ENCODE results near the gene DHX8.

Gene DHX8

DNA sequence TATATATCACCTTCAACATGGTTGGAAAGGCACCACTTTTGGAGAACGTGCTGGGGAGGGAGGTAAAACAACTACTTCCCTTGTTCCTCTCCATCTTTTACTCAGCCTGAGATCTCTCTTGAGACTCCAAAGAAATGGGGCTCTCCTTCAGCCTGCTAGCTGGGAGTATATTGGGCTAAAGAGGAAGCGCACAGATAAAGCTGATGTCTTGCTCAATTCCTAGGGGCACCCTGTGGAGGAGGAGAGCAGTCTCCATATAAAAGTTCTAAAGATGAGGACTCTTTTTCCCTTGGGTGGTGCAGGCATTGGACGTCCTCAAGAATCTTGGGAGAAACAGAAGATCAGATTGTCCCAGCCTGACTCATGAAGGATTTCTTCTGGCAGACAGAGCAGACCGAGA is 67.0 kb downstream of the DHX8 start:
- no peak for DNase-seq

DNA sequence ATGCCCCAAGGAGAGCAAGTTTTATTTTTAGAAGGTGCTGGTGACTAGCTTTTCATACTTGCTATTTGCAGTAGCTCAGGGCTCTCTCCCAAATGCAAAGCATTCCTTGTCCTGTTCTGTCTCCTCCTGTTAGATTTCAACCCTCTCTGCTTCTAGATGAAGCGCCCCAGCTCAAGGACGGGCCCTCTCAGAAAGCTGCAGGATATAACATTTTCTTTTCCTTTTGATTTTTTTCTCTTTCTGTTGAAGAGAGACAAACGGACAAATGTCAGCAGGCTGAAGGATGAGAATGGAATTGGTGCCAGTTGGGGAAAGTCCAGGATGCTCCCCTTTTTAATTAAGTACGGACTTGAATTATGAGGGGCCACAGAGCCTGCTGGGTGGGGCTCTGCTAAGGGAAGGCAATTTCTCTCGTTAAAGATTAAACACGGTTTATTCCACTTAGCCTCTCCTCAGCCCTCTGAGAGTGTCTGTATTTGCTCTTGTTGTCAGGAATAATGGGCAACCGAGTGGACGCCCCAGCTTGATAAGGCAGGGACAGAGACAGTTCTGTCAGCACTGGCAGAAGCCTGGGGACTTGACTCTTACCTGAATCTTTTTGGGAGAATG is 68.6 kb downstream of the DHX8 start:
- no peak for DNase-seq

DNA sequence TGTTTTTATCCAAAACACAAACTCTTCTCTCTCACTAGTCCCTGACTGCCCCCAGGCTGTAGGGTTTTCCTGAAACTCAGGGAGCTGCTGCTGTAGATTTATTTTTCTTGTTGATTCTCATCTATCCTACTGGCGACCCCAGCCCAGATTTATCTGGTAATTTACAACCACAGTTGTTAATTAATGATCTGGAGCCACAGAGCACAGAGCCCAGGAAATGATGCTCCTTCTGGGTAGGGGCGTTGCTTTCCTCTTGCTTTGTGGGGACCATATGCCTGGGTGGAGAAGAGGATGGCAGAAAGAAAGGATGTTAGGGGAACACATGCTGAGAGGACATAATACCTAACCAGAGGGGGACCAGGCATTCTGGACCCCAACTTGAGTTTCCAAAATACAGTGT is 69.8 kb downstream of the DHX8 start:
- no peak for DNase-seq

DNA sequence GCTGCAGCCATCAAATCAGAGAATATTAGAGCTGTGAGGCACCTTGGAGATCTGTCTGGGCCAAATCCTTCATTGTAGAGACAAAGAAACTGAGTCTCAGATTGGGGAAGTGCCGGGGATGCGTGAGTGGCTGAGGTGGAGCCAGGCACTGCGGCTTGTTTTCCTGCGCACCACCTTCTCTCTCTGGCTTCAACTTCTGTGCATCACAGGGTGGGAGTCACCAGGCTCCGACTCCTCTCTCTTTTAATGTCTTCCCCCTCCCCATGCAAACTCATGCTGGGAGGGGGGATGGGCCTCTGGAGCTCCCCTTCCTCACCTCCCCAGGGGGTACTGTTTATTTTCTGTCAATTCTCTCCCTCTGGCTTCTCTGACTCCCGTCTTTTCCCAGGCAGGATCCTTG is 71.1 kb downstream of the DHX8 start:
- no peak for DNase-seq

DNA sequence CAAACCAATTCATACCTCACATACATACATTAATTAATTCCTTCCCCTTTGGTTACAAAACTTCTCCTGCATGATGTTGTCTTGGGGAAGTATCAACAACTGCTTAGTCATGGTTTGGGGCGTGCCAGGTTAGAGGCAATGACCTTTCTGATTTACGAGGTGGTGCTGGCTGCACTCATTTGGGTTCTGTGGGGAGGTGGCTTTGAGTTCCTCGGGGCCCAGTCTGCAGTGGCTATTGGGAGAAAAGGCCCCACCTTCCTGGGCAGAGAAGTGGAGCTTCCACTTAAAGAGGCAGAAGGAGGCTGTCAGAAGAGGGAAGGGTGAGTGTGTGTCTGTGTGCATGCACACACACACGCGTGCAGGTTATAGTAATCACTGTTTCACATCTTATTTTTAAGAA is 72.5 kb downstream of the DHX8 start:
- DNase-seq, result peak; percentile 28

DNA sequence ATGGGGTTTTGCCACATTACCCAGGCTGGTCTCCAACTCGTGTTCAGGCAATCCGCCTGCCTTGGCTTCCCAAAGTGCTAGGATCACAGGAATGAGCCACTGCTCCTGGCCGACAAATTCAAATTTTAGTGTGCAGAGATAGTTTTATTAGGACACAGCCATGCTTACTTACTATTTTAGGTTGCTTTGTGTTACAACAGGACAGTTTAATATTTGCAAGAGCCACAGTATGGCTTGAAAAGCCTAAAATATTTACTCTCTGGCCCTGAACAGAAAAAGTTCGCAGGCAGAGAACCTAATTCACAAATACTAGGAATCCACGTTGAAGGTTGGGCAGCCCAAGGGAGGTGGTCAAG is 75.0 kb downstream of the DHX8 start:
- no peak for DNase-seq

DNA sequence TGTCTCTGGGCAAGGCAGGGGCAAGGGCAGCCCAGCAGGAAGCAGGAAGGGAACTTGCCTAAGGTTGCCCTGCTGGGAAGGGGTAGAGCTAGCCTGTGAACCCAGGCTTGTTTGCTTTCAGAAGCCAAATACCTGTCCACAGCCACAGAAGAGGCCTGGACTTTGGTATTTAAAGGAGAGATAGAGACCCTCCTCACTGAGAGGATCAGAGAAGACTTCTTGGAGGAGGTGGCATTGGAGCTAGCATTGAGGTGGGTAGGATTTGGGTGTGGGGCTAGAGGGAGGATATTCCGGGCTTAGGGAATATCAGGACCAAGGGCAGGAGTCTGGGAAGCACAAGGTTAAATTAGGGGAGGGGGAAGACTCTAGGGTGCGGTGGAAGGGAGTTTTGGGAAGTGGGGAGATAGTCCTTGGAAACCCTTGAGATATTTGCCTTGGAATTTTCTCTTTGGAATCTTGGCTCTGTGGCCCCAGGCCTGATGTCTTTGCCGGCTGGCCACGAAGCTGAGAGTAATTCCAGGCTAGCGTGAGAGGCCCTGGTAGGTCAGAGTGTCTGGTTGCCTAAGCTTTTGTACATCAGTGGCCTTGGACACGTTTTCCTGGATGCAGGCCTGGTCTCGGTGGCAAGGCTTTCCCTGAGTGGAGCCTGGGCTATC is 75.5 kb downstream of the DHX8 start:
- DNase-seq, result no peak

DNA sequence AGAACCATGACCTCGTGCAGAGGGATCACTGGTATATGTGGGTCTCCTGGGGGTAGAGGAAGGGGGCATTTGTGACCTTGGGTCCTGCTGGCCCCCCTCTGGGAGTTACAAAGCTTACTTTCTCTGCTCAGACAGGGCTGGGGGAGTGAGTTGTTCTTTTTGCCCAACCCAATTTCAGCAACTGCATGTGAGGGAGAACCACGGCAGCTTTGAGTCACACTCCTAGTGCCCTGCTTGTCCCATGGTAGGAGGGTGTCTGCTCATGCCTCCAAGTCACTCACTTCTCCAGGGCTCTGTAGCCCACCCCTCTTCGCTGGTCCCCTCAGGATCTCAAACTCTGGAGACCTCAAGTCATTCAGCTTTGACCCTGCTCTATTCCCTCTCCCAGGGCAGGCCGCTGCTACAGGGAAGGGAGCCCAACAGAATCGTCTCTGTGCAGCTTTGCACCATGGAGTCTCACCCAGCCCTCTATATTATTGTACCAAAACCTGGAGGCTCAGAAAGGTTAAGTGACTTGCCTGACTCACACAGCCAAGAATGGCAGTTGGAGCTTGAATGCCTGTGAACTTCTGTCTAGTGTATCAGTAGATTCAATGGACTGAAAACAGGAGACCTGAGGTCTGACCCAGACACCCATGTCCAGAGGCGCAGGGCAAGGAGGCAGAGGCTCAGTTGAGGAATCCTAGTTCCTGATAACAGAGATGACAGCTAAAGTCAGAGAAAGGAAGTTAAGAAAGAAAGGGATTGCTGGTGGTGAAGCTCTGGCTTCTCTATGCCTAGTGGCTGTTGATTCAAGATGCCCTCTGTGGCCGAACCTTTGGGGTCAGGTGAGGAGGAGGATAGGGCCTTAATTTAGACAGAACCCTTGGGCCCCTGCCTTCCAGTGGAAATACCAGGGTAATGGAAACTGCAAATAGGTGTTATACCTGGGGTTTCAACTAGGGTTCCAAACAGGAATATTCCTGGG is 77.0 kb downstream of the DHX8 start:
- DNase-seq, result no peak

DNA sequence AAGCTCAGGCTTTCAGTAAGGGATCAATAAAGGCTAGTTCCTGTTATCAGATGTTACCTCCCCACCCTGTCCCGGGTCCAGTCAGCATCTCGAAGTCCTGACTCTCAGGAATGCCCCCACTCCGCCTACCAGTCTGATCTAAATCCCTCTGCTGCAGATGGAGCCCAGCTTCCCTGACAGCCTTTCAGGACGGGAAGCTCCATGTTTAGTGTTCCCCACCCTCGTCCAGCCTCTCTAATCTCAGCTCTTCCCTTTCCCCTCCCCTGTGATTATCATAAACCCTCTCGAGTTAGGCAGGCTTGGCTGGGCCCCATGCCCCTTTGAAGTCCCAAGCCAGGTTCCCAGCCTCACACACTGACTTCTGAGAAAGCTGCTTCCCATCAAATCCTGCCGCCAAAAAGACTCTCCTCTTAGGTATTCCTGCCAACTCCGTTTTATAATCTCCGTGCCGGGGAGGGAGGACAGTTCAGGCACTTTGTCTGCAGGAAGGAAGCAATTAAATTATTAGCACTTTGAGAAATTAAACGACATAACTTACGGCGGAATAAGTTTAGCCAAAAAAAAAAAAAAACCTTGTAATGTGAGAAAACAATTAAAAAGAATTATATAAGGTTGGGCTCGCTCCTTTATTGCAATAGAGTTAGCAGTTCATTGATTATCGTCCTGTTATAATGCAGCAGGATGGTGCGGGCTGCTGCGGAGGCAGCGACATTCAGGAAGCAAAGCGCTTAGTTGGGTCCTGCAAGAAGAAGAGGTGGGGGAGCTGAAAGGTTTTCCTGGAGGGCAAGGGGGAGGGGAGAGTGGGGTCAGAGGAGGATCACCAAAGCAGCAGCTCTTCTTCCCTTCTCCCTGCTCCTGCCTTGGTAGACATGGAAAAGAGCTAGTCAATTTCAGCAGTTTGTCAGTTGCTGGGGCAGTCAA is 79.2 kb downstream of the DHX8 start:
- DNase-seq, result no peak

DNA sequence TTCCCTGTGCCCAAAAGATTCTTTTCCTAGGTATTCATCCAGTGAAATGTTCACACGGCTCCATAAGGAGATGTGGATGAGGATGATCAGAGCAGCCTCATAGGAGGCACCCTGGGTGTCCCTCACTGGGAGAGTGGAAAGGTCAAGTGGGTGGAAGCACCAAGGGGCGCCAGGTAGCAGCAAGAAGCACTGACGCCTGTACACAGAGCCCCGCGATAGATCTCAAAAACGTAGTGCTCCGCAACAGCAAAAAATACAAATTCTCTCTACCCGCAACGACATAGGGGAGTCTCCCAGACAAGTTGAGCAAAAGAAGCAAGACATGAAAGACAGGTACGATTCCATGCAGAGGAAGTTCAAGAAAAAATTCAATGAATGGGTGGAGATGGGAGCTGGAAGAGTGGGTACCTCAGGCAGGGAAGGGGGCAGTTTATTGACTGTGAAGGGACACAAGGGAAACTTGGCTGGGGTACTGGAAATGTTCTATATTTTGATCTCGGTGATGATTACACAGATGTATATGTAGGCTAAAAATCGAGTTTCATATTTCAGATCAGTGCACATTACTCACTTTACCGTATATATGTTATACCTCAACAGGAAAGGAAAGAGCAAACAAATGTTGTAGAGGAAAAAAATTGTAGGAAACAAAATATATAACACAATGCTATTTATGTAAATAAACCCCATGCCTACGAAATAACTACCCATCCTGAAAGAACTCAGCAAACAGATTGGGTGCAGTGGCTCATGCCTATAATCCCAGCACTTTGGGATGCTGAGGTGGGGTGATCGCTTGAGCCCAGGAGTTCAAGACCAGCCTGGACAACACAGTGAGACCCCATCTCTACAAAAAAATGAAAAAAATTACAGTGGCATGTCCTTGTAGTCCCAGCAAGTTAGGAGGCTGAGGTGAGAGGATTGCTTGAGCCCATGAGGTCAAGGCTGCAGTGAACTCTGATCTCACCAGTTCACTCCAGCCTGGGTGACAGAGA is 80.1 kb downstream of the DHX8 start:
- DNase-seq, result no peak

DNA sequence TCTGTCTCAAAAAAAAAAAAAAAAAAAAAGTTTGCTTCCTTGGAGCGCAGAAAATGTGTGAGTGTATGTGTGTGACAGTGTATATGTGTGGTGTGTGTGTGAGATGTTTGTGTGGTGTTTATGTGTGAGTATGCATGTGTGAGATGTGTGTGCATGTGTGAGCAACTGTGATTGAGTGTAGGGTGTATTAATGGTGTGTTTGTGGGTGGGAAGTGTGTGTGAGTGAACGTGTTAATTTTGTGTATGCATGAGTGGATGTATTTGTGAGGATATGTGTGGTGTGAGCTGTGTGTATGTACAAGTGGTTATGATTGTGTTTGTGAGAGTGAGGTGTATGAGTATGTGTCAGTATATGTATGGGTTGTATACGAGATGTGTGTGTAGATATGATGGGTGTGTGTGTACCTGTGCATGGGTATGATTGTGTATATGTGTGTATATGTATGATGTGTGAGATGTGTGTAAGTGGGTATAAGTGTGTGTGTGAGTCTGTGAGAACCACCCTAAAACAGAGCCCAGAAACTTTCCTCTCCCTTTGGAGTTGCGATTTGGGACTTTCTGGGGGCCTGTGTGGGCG is 84.8 kb downstream of the DHX8 start:
- DNase-seq, result no peak

DNA sequence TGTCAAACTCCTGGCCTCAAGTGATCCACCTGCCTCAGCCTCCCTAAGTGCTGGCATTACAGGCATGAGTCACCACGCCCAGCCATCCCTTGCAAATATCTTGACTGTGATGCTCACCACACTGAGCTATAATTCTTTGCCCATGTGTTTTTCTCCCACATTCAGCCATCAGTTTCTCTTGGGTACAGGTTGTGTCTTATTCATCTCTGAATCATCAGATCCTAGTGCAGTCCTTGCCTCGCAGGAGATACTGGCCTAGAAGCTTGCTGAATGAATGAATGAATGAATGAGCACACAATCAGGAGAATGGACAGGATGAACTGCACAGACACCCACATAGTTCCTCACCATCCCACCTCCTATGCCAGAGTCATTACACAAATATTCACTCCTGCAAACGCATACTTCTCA is 86.7 kb downstream of the DHX8 start:
- no peak for DNase-seq

DNA sequence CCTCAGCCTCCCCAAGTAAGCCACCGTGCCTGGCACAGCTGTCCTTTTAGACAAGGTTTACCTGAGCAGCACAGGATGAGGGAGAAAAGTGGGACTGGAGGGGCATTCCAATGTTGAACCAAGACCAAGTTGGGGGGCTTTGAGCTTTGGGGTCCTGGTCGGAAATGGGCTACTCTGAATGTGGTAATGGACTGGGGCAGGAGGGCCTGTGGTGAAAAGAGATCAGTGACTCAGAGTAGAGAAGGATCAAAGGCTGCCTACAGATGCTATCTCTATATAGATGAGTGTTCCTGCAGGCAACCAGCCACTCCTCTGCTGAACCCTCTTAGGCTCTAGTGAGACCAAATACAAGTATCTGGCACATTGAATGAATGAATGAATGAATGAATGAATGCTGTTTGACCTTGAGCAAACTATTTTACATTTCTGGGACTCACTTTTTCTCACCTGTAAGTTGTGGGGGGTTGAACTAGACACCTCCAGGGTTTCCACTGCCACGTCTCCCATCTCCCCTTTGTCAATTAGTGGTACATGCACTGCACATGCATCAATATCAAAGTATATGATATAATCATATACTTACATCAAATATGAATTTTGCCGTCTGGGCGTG is 88.7 kb downstream of the DHX8 start:
- no peak for DNase-seq

DNA sequence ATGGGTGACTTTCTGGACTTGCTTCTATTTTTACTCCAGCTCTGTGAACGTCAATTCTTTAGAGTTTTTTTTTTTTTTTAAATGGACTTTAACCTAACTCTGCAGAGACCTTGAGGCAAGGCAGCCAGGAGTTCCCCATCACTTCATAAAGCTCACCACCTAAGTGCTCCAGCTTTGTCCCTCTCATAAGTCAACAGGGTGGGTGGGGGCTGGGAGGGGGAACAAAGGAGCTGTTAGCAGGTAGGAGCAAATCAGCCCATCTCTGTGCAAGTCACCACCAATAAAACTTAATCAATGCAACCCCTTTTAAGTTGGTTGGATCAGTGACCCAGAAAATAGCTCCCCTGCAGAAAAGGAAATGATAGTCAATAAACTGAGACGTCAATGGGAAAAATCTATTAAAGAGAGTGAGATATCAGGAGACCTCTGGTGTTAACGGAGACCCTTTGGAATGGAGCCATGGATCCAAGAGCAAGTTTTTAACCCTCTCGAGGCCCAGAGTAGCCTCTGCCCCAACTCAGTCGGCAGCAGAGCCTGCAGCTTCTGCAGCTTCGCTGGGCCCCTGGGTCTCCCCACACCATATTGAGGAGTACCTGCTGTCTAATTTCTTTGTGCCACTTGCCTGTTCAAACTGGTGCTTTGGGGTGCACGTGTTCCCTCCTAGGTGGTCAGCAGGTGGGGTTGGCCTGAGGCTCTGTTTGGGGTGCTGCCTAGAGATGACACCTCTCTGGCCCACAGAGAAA is 90.0 kb downstream of the DHX8 start:
- no peak for DNase-seq

DNA sequence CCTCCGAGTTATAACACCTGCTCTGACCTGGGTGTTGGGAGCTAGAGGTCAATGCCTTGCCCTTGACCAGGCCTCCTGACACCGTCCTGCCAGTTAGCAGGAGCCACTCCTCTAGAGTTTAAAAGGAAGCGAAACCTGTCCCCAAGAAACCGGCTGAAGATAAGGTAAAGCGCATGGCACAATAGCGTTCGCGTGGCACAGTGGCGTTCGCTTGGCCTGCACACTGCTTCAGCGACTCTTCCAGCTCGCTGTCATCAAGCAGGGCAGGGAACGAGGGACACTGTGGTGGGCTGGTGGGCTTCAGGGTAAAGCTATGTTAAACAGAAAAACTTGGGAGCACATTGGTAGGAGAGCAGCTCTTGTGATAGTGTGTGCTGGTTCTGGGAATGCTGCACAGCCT is 90.6 kb downstream of the DHX8 start:
- DNase-seq, result no peak

DNA sequence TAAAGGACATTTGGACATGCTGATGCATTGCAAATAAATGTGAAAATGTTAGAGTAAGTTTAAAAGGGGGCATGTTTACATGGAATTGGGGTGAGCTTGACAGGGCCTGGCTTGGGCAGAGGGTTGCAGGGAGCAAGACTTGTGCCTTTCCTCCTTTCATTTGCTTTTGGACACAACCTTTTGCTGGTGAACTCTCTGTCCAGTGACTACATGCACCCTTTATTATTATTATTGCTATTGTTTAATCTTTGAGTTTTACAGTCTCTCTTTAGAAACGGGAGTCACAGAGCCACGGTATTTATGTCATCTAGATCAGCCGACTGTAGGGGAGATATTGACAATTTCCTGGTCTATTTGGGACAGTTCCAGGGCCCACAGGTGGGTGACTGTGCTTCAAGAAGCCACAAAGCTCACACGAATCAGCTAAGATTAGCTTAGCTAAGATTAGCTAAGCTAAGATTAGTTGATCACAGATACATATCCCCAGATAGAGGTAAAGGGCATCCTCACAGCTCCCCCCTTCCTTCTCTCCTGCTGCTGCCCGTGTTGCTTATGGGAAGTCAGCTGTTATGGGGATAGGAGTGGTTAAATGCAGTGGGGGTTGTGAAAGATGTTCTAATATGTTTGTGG is 91.2 kb downstream of the DHX8 start:
- no peak for DNase-seq
